22Rv1 (cell line): ENCODE results near the gene KDM4B.

Experiments used
- CTCF ChIP-seq: fragments of 450-650 bp; IDR thresholded peaks from 2 replicates; pipeline ENCODE4 v1.5.1; 2017; ENCODE audit warnings: mild to moderate bottlenecking
- ZFX ChIP-seq: fragments of 450-650 bp; IDR thresholded peaks from 2 replicates; pipeline ENCODE4 v1.6.1; 2017; ENCODE audit warnings: antibody characterized with exemption, borderline replicate concordance

GRCh38 chr19:5150902-5151741 is 182.2 kb downstream of the KDM4B start:
- TF ChIP-seq CTCF (no peak), ZFX (no peak)
